Putamen (tissue), 1 donor: ENCODE measurements around the gene ZNRF3.
"Not testable (repeated sequence)": the region's sequence is repeated elsewhere in the genome, so short reads cannot be mapped to it uniquely, and the experiment has no call there.

Source experiments
- DNase-seq: peaks from one replicate; pipeline ENCODE4 v3.0.0-alpha.2; 2016; ENCODE audit warnings: low spot score

ZNRF3 gene

GRCh38 chr22:28931844-28932567, 48.6 kb downstream of the ZNRF3 start:
- no peak for DNase-seq

GRCh38 chr22:28933321-28933720, 49.9 kb downstream of the ZNRF3 start:
- no peak for DNase-seq

- no peak for DNase-seq
Observed at GRCh38 chr22:28934026-28934425, 50.7 kb downstream of the ZNRF3 start.

GRCh38 chr22:28935140-28935539, 51.8 kb downstream of the ZNRF3 start:
- no peak for DNase-seq

GRCh38 chr22:28935713-28936112, 52.3 kb downstream of the ZNRF3 start:
- no peak for DNase-seq

- no peak for DNase-seq
Observed at GRCh38 chr22:28936200-28936599, 52.8 kb downstream of the ZNRF3 start.

GRCh38 chr22:28937206-28938025, 54.0 kb downstream of the ZNRF3 start:
- DNase-seq, result no peak

GRCh38 chr22:28938286-28938833, 55.0 kb downstream of the ZNRF3 start:
- no peak for DNase-seq

GRCh38 chr22:28939394-28939793, 56.0 kb downstream of the ZNRF3 start:
- DNase-seq, result no peak

- DNase-seq, result no peak
Observed at GRCh38 chr22:28939932-28940331, 56.6 kb downstream of the ZNRF3 start.

- DNase-seq, result no peak
Observed at GRCh38 chr22:28940441-28940840, 57.1 kb downstream of the ZNRF3 start.

- DNase-seq, result no peak
Observed at GRCh38 chr22:28942333-28942732, 59.0 kb downstream of the ZNRF3 start.

GRCh38 chr22:28942801-28943500, 59.6 kb downstream of the ZNRF3 start:
- no peak for DNase-seq

GRCh38 chr22:28943501-28943879, 60.1 kb downstream of the ZNRF3 start:
- no peak for DNase-seq

GRCh38 chr22:28947125-28947524, 63.8 kb downstream of the ZNRF3 start:
- DNase-seq, result no peak

- no peak for DNase-seq
Observed at GRCh38 chr22:28948424-28948823, 65.1 kb downstream of the ZNRF3 start.

GRCh38 chr22:28948860-28949551, 65.6 kb downstream of the ZNRF3 start:
- not testable (repeated sequence) for DNase-seq

- no peak for DNase-seq
Observed at GRCh38 chr22:28949788-28950187, 66.4 kb downstream of the ZNRF3 start.

GRCh38 chr22:28950617-28951411, 67.4 kb downstream of the ZNRF3 start:
- DNase-seq, result no peak

GRCh38 chr22:28951530-28951929, 68.2 kb downstream of the ZNRF3 start:
- DNase-seq, result no peak

GRCh38 chr22:28951969-28952521, 68.7 kb downstream of the ZNRF3 start:
- no peak for DNase-seq
